GM12873 (cell line): ENCODE results near the gene NUFIP2.

Experiments
- CTCF ChIP-seq: IDR thresholded peaks from 2 replicates; pipeline ENCODE4 v1.5.1; 2012; ENCODE audit warnings: low read depth, mild to moderate bottlenecking, moderate library complexity, low read length, control low read depth; ENCODE audit not compliant: insufficient read depth; ENCODE audit errors: missing control alignments

NUFIP2 gene

GRCh38 chr17:29292071-29292991 lies 1.6 kb downstream of the NUFIP2 start:
- no peak for TF ChIP-seq CTCF

GRCh38 chr17:29291163-29291752 lies 2.7 kb downstream of the NUFIP2 start:
- peak; percentile 59 for TF ChIP-seq CTCF

GRCh38 chr17:29289852-29290251 lies 4.1 kb downstream of the NUFIP2 start:
- no peak for TF ChIP-seq CTCF

- no peak for TF ChIP-seq CTCF
These were observed 10.0 kb downstream of the NUFIP2 start for GRCh38 chr17:29283961-29284360.

GRCh38 chr17:29283496-29283895 lies 10.5 kb downstream of the NUFIP2 start:
- TF ChIP-seq CTCF, result no peak

- no peak for TF ChIP-seq CTCF
These were observed 14.4 kb downstream of the NUFIP2 start for GRCh38 chr17:29279397-29280070.

GRCh38 chr17:29278692-29279091 lies 15.3 kb downstream of the NUFIP2 start:
- no peak for TF ChIP-seq CTCF
